ENCODE measurements around the gene IBA57. TPM values are rescaled to one million over a fixed set of nuclear protein-coding genes. Genes with fewer than 3 reads are reported as not detected.
A peak's percentile ranks its signal among the peaks of the same experiment; 100 is the strongest.

The IBA57 gene
- 10 to 100 TPM in 1 of 2 donors, 1 to 10 TPM in 1; 7.8 to 11.1 TPM for total RNA-seq
- 1 to 10 TPM in 1 of 2 donors, under 1 TPM in 1; 0.95 to 1.8 TPM for polyA plus RNA-seq
- long read RNA-seq, donor 1, full-length matches to known transcripts = 13 of 21 reads
- long read RNA-seq, donor 1, partial matches to known transcripts = 1 of 21 reads
- long read RNA-seq, donor 1, other reads (novel, unspliced or antisense) = 7 of 21 reads
- long read RNA-seq, donor 2, full-length matches to known transcripts = 4 of 8 reads
- long read RNA-seq, donor 2, partial matches to known transcripts = 0 of 8 reads
- long read RNA-seq, donor 2, other reads (novel, unspliced or antisense) = 4 of 8 reads

GRCh38 chr1:228165372-228166169 is at the start of gene IBA57:
TSS of gene IBA57 (plus strand) at chr1:228165804. CDS start at chr1:228165817, 13 bp downstream.
- DNase-seq = peak; percentile 100
- Histone ChIP-seq H3K9me3 (ENCODE audit: control insufficient read depth, low read length) (no peaks in the 10 kb centered on the region), H3K27ac (ENCODE audit: low read depth in 1 of 2, low read length in 2 of 2) (peak within 1 kb of the TSS; percentile 63 to 98), H3K36me3 (ENCODE audit: control insufficient read depth in 1 of 2, insufficient read depth in 2 of 2, low read length in 1 of 2) (no peaks in the 10 kb centered on the region), H3K27me3 (ENCODE audit: control insufficient read depth in 1 of 2, insufficient read depth in 2 of 2, low read length in 1 of 2) (no peaks in the 10 kb centered on the region), H3K4me1 (ENCODE audit: control insufficient read depth in 1 of 2, insufficient read depth in 2 of 2, low read length in 2 of 2) (no peaks in the 10 kb centered on the region), H3K4me3 (ENCODE audit: low read length in 2 of 2) (peak within 1 kb of the TSS; percentile 40 to 76)
- peak; percentile 96 for ATAC-seq (ENCODE audit: low FRiP score)
- WGBS, 2 donors = 0 to 1% methylated on average over 51 to 93 of the region's 93 CpGs
- intact Hi-C loops (cut with DNase I) = loop anchor here in 1 of 2 donors (1.0 to 10.0 kb wide), 4 partner anchors 25 to 381 kb away; partner anchors contain the start of genes GUK1 and MRPL55

- H3K4me3 ChIP-seq (ENCODE audit: low read length in 2 of 2) = no peak overlapping the region
- DNase-seq (no peak), ATAC-seq (ENCODE audit: low FRiP score) (no peak)
- no peaks in the 10 kb centered on the region for H3K36me3 ChIP-seq (ENCODE audit: control insufficient read depth in 1 of 2, insufficient read depth in 2 of 2, low read length in 1 of 2)
- WGBS, 2 donors = 97 to 98% methylated on average over 4 of the region's 4 CpGs
- intact Hi-C loops (cut with DNase I) = no loop called here
- no peak overlapping the region for H3K27ac ChIP-seq (ENCODE audit: low read depth in 1 of 2, low read length in 2 of 2)
- H3K9me3 ChIP-seq (ENCODE audit: control insufficient read depth, low read length) = no peaks in the 10 kb centered on the region
- no peaks in the 10 kb centered on the region for H3K27me3 ChIP-seq (ENCODE audit: control insufficient read depth in 1 of 2, insufficient read depth in 2 of 2, low read length in 1 of 2)
- peaks cover 0 to 2% of the 10 kb centered on the region in 2 donors for H3K4me1 ChIP-seq (ENCODE audit: control insufficient read depth in 1 of 2, insufficient read depth in 2 of 2, low read length in 2 of 2)
Measured at GRCh38 chr1:228117335-228117734, 48.3 kb upstream of the IBA57 start.

- Histone ChIP-seq H3K27ac (ENCODE audit: low read depth in 1 of 2, low read length in 2 of 2) (no peak overlapping the region), H3K4me1 (ENCODE audit: control insufficient read depth in 1 of 2, insufficient read depth in 2 of 2, low read length in 2 of 2) (peaks cover 0 to 2% of the 10 kb centered on the region in 2 donors), H3K36me3 (ENCODE audit: control insufficient read depth in 1 of 2, insufficient read depth in 2 of 2, low read length in 1 of 2) (no peaks in the 10 kb centered on the region), H3K27me3 (ENCODE audit: control insufficient read depth in 1 of 2, insufficient read depth in 2 of 2, low read length in 1 of 2) (no peaks in the 10 kb centered on the region), H3K4me3 (ENCODE audit: low read length in 2 of 2) (no peak overlapping the region), H3K9me3 (ENCODE audit: control insufficient read depth, low read length) (no peaks in the 10 kb centered on the region)
- intact Hi-C loops (cut with DNase I) = no loop called here
- ATAC-seq (ENCODE audit: low FRiP score) = no peak
- DNase-seq = no peak
- 84 to 87% methylated on average over 2 of the region's 2 CpGs for WGBS, 2 donors
Measured at GRCh38 chr1:228118040-228118439, 47.6 kb upstream of the IBA57 start.

- no peak overlapping the region for H3K27ac ChIP-seq (ENCODE audit: low read depth in 1 of 2, low read length in 2 of 2)
- H3K27me3 ChIP-seq (ENCODE audit: control insufficient read depth in 1 of 2, insufficient read depth in 2 of 2, low read length in 1 of 2) = no peaks in the 10 kb centered on the region
- H3K4me3 ChIP-seq (ENCODE audit: low read length in 2 of 2) = no peak overlapping the region
- no peak for DNase-seq
- intact Hi-C loops (cut with DNase I) = no loop called here
- H3K9me3 ChIP-seq (ENCODE audit: control insufficient read depth, low read length) = no peaks in the 10 kb centered on the region
- ATAC-seq (ENCODE audit: low FRiP score) = no peak
- H3K36me3 ChIP-seq (ENCODE audit: control insufficient read depth in 1 of 2, insufficient read depth in 2 of 2, low read length in 1 of 2) = no peaks in the 10 kb centered on the region
- H3K4me1 ChIP-seq (ENCODE audit: control insufficient read depth in 1 of 2, insufficient read depth in 2 of 2, low read length in 2 of 2) = peaks cover 0 to 2% of the 10 kb centered on the region in 2 donors
- WGBS, 2 donors = 8 to 19% methylated on average over 1 of the region's 1 CpG
Measured at GRCh38 chr1:228120351-228120750, 45.3 kb upstream of the IBA57 start.

- Histone ChIP-seq H3K4me3 (ENCODE audit: low read length in 2 of 2) (no peak overlapping the region), H3K27ac (ENCODE audit: low read depth in 1 of 2, low read length in 2 of 2) (peak overlapping the region in 1 of 2 donors; percentile 28), H3K4me1 (ENCODE audit: control insufficient read depth in 1 of 2, insufficient read depth in 2 of 2, low read length in 2 of 2) (peaks cover 0 to 2% of the 10 kb centered on the region in 2 donors), H3K9me3 (ENCODE audit: control insufficient read depth, low read length) (no peaks in the 10 kb centered on the region), H3K36me3 (ENCODE audit: control insufficient read depth in 1 of 2, insufficient read depth in 2 of 2, low read length in 1 of 2) (no peaks in the 10 kb centered on the region), H3K27me3 (ENCODE audit: control insufficient read depth in 1 of 2, insufficient read depth in 2 of 2, low read length in 1 of 2) (no peaks in the 10 kb centered on the region)
- WGBS, 2 donors = 62 to 64% methylated on average over 5 of the region's 5 CpGs
- no peak for ATAC-seq (ENCODE audit: low FRiP score)
- intact Hi-C loops (cut with DNase I) = no loop called here
- DNase-seq = no peak
Measured at GRCh38 chr1:228120857-228121489, 44.6 kb upstream of the IBA57 start.

- peaks cover 0 to 2% of the 10 kb centered on the region in 2 donors for H3K4me1 ChIP-seq (ENCODE audit: control insufficient read depth in 1 of 2, insufficient read depth in 2 of 2, low read length in 2 of 2)
- no peaks in the 10 kb centered on the region for H3K36me3 ChIP-seq (ENCODE audit: control insufficient read depth in 1 of 2, insufficient read depth in 2 of 2, low read length in 1 of 2)
- H3K27ac ChIP-seq (ENCODE audit: low read depth in 1 of 2, low read length in 2 of 2) = no peak overlapping the region
- ATAC-seq (ENCODE audit: low FRiP score) (no peak), DNase-seq (no peak)
- no peaks in the 10 kb centered on the region for H3K9me3 ChIP-seq (ENCODE audit: control insufficient read depth, low read length)
- WGBS, 2 donors = 54 to 60% methylated on average over 1 of the region's 1 CpG
- H3K27me3 ChIP-seq (ENCODE audit: control insufficient read depth in 1 of 2, insufficient read depth in 2 of 2, low read length in 1 of 2) = no peaks in the 10 kb centered on the region
- H3K4me3 ChIP-seq (ENCODE audit: low read length in 2 of 2) = no peak overlapping the region
- intact Hi-C loops (cut with DNase I) = no loop called here
Measured at GRCh38 chr1:228122921-228123441, 42.6 kb upstream of the IBA57 start.

GRCh38 chr1:228123505-228123904 is 42.1 kb upstream of the IBA57 start:
- no peak for ATAC-seq (ENCODE audit: low FRiP score)
- no peaks in the 10 kb centered on the region for H3K9me3 ChIP-seq (ENCODE audit: control insufficient read depth, low read length)
- H3K27ac ChIP-seq (ENCODE audit: low read depth in 1 of 2, low read length in 2 of 2) = no peak overlapping the region
- intact Hi-C loops (cut with DNase I) = no loop called here
- no peak overlapping the region for H3K4me3 ChIP-seq (ENCODE audit: low read length in 2 of 2)
- WGBS, 2 donors = 64 to 69% methylated on average over 2 of the region's 2 CpGs
- H3K36me3 ChIP-seq (ENCODE audit: control insufficient read depth in 1 of 2, insufficient read depth in 2 of 2, low read length in 1 of 2) = no peaks in the 10 kb centered on the region
- H3K4me1 ChIP-seq (ENCODE audit: control insufficient read depth in 1 of 2, insufficient read depth in 2 of 2, low read length in 2 of 2) = peaks cover 0 to 2% of the 10 kb centered on the region in 2 donors
- no peaks in the 10 kb centered on the region for H3K27me3 ChIP-seq (ENCODE audit: control insufficient read depth in 1 of 2, insufficient read depth in 2 of 2, low read length in 1 of 2)
- no peak for DNase-seq

- no peaks in the 10 kb centered on the region for H3K36me3 ChIP-seq (ENCODE audit: control insufficient read depth in 1 of 2, insufficient read depth in 2 of 2, low read length in 1 of 2)
- peaks cover 0 to under 1% of the 10 kb centered on the region in 2 donors for H3K4me1 ChIP-seq (ENCODE audit: control insufficient read depth in 1 of 2, insufficient read depth in 2 of 2, low read length in 2 of 2)
- no peak for ATAC-seq (ENCODE audit: low FRiP score)
- 70 to 71% methylated on average over 5 of the region's 5 CpGs for WGBS, 2 donors
- H3K27ac ChIP-seq (ENCODE audit: low read depth in 1 of 2, low read length in 2 of 2) = no peak overlapping the region
- no peaks in the 10 kb centered on the region for H3K27me3 ChIP-seq (ENCODE audit: control insufficient read depth in 1 of 2, insufficient read depth in 2 of 2, low read length in 1 of 2)
- DNase-seq = no peak
- H3K4me3 ChIP-seq (ENCODE audit: low read length in 2 of 2) = no peak overlapping the region
- no peaks in the 10 kb centered on the region for H3K9me3 ChIP-seq (ENCODE audit: control insufficient read depth, low read length)
- intact Hi-C loops (cut with DNase I) = loop anchor here (5.0 kb wide), 2 partner anchors 52 to 392 kb away; no protein-coding TSS in a partner anchor
Measured at GRCh38 chr1:228125185-228125584, 40.4 kb upstream of the IBA57 start.
